HG03280 (cell line): ENCODE results near the gene PARD3.

Source experiments
- ATAC-seq: cut with Tn5 transposase; IDR thresholded peaks from one replicate; pipeline ENCODE4 v1.9.1; 2021; ENCODE audit warnings: mild to moderate bottlenecking, moderate library complexity; ENCODE audit not compliant: unreplicated experiment

PARD3 gene

DNA sequence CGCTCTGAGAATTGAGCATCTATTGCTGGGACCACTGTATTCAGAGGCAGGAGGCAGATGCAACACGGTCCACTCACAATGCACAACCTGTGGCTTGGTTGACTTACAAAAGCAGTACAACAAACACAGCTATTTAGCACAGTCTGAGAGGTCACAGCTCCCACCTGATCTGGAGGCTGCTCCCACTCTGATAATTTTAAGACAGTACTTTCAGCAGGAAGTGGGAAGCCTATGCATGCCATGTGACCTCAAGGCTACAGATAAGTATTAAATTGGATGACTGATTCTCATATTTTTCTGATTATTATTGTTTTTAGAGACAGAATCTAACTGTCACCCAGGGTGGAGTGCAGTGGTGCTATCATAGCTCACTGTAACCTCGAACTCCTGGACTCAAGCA is 659.3 kb downstream of the PARD3 start:
- ATAC-seq, result no peak

DNA sequence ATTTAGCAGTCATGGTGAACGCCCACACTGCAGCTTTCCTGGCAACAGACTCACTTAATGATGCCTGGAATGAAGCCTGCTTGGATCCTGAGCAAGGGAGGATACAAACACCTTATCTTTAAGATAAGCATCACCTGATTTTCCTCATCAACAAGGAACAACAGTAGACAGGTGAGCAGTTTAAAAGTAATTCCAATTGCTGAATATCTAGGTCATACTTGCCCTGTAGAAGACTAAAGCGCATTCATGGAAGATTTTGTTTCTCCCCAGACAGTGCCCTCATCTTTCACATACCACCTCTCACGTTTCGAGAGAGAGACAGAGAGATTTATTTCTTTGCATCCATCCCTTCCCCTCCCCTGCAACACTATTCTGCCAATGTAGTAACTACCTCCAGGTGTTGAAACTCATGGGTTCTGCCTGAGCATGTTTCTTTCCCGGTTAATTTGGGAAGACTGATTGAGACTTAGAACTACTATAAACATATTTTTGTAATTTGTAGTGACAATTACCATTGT is 660.7 kb downstream of the PARD3 start:
- ATAC-seq, result no peak

DNA sequence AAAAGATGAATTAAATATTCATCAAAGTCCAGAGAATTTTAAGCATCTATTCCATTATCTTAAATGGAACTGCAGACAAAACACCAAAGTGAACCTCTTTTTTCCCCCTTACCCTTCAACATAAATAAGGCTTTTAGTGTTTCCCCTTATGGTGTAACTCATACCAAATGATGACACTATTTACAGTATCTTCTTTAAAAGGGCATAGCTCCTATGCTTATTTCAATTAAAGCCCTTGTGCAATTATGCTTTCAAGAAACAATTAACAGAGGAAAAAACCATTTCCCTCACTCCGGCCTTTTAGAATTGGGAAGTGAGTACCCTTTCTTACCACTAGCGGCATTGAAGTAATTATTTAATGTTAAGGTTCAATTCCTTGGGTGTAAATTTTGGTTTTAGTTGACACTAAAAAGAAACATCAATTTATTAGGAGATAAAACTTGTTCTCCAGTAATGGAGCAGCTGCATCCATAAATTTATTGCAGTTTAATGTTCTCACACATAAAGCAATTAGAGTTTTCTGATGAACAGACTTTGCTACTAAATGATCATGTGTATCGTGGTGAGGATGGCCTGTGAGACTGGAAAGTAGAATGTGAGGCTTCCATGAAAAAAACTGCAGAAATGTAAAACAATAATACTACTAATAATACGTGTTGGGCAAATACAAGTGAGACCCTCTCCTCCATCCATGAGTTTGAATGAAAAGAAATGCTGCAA is 661.3 kb downstream of the PARD3 start:
- no peak for ATAC-seq

DNA sequence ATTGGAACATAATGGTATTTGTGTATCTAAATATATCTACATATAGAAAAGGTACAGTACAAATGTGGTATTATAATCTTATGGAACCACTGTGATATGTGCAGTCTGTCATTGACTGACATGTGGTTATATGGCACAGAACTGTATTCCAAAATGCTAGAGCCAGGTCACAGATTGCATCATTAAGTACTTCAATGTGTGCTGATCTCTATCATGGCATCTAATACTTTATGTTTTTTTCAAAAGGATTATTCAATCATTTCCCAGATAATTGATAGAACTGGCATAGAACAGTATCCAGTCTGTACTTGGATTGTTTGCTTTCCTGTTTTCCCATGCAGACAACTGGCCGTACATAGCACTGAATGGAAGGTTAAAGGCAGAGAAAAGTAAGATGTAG is 662.7 kb downstream of the PARD3 start:
- ATAC-seq, result no peak

DNA sequence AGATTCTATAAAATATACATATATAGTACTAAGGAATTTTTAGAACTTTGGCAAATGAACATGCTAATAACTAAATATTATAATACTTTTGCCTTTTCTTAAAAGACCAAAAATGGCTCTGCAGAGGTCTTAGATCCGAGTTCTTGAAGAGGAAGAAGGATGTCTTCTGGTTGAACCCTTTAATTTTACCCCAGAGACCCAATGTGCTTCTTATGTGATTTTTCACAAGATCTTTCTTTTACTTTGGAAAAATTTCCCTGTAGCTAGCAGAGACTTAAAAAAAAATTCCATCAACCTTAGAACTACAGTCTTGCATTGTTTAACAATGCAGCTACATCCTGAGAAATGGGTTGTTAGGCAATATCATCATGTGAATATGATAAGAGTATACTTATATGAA is 663.2 kb downstream of the PARD3 start:
- ATAC-seq, result no peak

DNA sequence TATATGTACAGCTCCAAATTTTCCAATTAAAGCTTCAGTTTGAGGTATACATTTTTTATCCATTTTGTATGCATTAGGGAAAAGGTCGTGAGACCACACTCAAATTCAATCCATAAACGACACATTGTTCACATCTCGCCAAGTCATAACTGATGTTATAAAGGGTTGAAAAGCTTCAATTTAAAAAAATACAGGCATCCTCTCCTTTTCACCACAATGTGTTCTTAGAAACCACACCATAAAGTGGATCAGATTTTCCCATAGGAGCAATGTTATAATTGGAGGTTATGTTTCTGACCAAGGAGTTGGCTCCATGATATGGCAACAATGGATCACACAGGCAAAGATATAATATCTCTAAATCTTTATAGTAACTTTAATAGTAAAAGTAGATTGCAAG is 663.6 kb downstream of the PARD3 start:
- no peak for ATAC-seq

DNA sequence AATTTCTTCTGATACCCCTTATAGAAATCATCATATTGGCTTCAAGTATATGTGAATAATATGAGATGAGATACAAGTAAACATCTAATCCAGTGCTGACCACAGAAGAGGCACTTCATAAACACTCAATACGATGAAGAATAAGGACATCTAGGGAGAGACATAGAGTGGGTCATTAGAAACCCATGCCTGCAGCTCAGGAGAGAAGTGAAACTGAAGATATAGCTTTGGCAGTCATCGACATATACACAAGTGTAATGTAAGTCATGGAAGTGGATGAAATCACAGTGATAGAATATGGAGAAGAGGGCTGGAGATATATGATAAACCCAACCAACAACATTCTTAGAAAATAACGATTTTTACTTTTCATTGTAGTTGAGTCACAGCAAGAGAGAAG is 665.0 kb downstream of the PARD3 start:
- ATAC-seq, result no peak

DNA sequence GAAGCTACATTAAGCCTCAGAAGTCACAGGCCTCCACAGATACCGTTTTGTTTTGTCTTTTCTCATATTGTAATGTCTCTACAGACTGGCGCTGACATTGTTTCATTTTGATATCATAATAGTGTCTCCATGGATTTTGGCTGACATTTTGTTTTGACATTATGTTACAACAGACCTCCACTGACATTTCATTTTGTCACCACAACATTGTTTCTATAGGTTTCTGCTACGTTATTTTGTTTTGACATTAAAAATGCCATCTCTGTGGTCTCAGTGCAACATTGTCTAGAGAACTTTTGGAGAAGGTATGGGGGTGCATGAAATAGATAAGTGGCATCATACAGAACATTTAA is 666.8 kb downstream of the PARD3 start:
- ATAC-seq, result no peak

DNA sequence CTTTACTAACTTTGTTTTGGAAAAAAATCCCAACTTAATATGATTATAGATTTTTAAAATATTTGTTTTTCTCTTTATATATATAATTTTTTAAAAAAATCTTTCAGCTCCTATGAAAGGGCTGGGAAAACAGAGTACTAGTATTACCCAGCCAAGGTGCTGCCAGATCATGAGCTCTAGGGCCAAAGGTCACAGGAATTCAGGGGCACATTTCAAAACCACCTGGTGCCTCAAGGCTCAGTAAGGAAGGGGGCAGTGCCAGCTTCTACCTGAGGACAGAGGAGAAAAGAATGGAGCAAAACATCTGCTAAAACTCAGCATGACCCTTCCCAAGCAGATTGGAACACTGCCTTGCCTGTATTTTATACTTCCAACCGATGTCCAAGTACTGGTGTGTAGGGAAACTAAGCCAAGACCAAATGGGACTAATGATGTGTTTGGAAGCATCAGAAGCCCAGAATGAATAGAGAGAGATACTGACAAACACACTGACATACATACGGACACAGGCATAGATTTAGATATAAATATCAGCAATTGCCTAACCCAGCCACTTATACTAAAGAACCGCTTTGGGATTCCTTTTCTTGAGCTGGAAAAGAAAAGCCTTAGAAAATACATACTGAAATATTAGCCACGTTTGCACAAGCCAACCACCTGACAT is 667.3 kb downstream of the PARD3 start:
- ATAC-seq, result no peak

DNA sequence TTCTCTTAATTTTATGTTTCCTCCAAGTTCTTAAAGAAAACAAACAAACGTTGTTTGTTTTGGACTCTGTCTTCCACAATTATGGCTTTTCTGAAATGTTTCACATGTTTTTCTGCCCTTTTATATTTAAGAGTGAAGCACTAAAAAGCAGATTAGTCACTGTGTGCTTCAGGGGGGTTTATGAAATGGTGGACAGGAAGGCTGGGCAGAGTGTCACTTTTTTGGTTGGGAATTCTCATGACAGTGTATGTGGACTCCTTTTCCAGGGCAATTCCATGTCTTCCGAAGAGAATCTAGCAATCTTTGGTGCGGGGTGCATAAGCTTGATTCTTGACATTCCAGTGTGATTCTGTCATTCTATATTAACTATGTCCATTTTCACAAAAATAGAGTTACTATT is 669.4 kb downstream of the PARD3 start:
- no peak for ATAC-seq

DNA sequence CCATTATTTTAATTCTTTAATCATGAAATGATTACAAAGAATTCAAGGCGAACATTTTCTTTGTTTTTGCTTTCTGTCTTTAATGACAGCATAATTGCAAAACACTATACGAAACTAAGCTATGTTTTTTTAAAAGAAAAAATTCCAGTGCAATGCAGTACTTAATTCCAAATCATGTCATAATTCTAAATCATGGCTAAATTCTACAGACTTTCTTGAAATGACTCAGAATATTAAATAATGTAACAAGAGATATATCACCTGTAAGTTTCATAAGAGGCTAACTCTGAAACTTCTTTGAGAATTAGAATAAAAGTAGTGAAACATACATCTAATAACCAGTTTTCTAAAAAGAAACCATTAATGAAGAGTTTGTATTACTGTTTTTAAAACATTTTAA is 671.6 kb downstream of the PARD3 start:
- ATAC-seq, result no peak

DNA sequence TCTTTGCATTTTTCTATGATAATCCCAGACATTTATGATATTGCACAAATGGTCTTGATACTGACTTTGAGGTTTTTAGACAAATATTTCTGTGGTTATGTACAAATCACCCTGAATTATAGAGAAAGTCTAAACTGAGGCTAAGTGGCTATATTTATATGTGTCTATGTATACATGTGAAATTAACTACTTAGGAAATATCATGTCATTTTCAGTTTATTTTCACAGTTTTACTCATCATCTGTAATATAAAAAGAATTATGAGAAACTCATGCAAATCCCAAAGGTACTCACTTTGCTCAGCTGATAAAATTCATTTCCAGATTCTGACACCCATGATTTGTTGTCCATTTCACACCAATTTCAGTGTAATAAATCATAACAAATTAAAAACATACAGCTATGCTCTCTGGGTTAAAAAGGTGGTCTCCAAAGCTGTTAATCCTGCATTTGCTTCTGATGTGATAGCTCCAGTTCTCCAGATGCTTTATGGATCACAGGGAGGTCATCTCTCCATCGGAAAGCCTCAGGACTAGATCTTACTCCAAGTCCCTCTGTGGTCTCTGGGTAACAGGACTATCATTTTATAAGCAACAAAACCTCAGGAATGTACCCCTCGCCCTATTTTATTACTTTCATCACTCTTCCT is 673.9 kb downstream of the PARD3 start:
- no peak for ATAC-seq

DNA sequence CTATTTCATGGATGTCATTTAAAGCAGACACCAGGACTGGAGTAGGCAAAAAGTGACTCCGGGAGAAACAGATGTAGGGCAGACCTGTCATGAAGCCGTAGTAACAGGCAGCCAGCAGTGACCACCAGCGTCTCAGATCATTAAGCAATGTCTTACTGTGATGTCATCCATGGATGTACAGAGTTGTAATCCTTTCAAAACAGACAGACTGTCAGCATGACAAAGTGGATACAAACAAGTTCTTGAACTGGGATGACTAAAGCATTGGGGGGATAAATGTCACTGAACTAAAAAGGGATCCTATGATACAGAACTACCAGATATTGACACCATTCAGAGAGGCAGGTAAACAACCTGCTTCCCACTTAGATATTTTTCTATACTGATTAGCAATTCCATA is 675.5 kb downstream of the PARD3 start:
- ATAC-seq, result no peak

DNA sequence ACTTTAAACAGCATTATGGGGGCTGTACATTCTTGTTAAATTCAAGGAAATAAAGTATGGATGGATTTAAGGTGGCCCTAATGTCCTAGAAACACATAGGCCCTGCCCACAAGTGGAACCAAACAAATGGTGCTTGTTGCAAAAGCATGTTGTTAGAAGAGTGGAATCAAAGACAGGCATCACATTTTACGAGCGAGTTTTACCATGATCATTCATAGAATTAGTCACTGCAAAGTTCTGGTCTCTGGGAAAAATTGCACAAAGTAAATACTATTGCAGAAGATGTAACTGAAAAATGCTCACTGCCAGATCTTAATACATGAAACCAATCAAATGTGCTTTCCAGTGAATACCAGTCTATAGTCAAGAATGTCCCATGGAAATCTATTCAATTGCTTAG is 677.1 kb downstream of the PARD3 start:
- no peak for ATAC-seq

DNA sequence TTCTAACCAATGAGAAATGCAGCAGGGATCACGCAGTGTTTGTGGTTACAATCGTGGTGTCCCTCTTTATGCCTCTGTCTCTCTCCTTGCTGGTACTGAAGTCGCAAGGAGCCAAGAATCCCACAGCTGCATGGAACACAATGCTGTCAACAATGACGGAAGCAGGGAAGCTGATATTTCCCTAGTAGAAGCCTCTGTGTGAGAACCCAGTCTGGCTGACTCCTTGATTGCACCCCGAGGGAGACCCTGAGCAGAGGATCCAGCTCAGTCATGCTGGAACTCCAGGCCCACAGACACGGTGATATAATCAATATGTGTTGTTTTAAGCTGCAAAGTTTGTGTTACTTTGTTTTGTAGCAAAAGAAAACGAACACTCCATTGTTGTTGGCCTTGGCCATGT is 677.9 kb downstream of the PARD3 start:
- ATAC-seq, result no peak

DNA sequence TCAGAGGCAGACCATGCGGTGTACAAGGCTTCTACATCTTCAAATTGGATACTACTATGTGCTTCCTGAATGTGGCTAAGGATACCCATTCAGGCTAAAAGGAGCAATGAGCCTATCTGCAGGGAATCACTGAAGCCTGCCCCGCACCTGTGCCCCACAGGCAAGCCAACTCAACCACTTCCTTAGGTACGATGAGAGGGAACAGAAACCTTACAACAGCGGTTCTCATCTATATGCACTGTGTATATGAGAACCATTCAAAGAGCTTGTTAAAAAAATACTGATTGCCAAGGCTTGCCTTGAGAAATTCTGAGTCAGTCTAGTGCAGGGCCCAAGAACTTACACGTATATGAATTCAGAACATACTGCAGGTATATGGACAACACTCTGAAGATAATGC is 679.6 kb downstream of the PARD3 start:
- no peak for ATAC-seq

DNA sequence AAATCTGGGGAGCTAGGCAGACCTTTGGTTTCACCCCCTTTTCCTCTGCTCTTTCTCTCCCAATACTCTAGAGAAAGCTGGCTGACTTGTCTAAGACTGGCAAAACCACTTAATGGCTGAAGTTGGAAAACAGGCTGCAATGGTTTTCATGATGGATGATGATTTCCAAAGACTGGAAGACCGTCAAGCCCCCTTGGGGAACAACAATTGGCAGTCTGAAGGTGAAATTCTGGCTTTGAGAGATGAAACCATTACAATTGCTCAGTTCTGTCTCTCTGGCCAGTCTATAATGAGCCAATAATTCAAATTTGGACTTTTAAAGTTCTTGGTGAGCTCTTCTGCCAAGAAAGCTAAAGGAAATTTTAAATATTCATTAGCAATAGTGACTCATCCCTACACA is 680.5 kb downstream of the PARD3 start:
- ATAC-seq, result no peak

DNA sequence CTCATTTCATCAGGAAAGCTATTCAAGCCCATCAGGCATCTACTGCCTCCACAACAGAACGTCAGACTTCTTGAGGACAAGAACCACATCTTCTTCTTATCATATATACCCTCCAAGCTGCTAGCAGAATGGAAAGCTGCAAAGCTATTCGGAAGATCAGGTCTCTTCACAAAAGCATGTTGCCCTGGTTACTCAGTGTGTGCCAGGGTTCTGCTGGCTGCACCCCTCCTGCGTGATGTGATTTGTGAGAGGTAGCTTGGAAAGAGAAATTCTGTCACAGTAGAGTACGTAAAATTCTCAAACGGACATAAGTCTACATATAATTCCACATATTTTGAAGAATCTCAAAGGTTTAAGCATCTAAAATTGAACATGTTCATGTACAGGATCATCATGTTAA is 681.7 kb downstream of the PARD3 start:
- ATAC-seq, result no peak

DNA sequence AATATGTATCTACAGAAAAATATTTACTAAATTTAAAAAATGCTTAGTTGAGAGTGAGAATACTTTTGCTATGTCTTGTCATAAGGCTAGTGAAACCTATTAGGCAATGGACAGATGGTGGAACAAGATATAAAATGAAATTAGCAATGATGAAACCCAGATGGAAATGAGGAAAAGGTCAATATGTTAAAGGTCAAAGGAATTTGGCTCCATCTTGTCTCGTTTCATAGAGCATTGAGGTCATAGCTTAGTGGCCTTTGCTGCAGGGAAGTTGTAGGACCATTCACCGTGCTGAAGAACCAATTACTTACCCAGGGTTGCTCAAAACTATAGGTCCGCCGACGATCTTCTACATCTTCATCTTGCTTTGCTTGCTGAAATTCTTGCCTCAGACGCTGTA is 683.9 kb downstream of the PARD3 start:
- ATAC-seq, result no peak

DNA sequence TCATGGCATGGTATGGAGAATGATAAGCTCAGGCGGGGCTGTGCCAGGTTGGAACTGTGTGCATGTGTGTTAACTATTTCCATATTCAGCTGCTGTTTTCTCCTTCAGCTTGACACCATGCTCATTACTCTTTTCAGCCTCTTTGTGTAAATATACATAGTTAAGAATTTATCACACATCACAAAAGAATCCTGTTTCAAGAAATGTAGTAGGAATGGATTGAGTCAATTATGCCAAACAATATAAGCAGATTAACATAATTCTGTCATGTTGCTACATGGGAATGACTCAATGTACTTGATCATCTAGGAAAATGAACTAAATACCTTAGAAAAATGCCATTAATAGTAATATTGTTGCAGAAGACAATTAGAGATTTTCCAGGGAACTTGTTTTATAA is 687.4 kb downstream of the PARD3 start:
- ATAC-seq, result no peak

DNA sequence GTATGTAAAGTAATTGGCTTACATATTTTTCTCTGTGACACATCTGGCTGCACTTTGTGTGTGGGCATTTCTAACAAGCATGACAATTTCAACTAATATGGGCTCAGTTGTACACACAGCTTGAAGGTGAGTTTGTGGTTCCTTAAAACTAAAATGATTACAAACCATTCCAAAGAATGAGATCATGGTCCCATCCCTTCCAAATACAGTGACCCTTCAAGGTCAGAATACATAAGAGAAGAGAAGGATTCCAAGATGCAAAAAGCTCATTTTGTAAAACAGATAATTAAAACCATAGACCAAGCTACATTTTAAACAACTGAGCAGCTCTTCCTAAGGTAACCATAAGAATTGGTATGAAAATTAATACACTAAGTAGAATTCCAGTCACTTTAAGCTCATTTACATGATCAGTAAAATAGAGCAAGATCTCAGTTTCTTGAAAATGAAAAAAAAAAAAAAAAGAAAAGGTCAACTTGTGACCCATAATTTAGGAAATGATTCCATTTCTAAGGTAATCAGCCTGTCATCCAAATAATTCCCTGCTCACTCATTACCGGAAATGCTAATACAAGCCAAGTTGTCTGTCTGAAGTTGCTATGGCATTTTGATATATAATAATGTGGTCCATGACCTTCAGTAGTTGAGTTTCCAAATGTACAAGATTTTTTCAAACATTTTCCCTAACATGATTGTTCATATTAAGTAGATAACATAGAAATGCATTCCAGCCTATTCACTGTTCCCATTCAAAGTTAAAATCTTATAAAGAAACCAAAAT is 688.5 kb downstream of the PARD3 start:
- no peak for ATAC-seq

DNA sequence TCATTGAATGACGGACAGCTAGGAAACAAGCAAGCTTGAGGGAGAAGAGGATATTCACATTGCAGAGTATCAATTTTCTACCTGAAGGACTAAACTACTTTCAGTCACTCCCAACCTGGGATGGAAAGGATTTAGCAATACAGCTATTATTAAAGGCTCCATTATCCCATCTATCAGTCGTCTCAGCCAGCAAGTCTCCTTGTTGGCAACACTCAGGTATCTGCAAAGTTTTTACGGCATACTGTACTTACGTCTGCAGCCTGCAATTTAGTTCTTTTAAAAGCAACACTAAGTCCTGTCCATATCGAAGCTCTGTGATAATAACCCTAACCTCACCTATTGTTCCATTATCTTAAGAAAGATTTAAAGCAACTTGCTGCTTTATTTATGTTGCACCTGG is 689.4 kb downstream of the PARD3 start:
- no peak for ATAC-seq
